HEK293 (cell line): ENCODE data around the gene TAF8.

Experiments
- FEZF1 ChIP-seq: fragments of 450-650 bp; formaldehyde crosslinking; IDR thresholded peaks from 2 replicates; pipeline ENCODE4 v1.5.1; 2016; ENCODE audit warnings: missing biosample characterization, missing genetic modification characterization
- GLIS1 ChIP-seq: fragments of 450-650 bp; formaldehyde crosslinking; IDR thresholded peaks from 2 replicates; pipeline ENCODE4 v1.5.1; 2016; ENCODE audit warnings: missing biosample characterization, missing genetic modification characterization
- HOXC10 ChIP-seq: sonication (generic); formaldehyde crosslinking; IDR thresholded peaks from 2 replicates; pipeline ENCODE4 v1.8.1; 2023; ENCODE audit warnings: mild to moderate bottlenecking, missing genetic modification reagents
- KLF1 ChIP-seq: fragments of 450-650 bp; formaldehyde crosslinking; IDR thresholded peaks from 2 replicates; pipeline ENCODE4 v1.5.1; 2016; ENCODE audit warnings: missing biosample characterization, missing genetic modification characterization
- KLF9 ChIP-seq: fragments of 450-650 bp; formaldehyde crosslinking; IDR thresholded peaks from 2 replicates; pipeline ENCODE4 v1.5.1; 2016; ENCODE audit warnings: missing biosample characterization, missing genetic modification characterization, low read depth
- MEIS1 ChIP-seq: sonication (generic); formaldehyde crosslinking; IDR thresholded peaks from 2 replicates; pipeline ENCODE4 v1.8.1; 2022; ENCODE audit warnings: missing genetic modification reagents, mild to moderate bottlenecking, borderline replicate concordance
- MZF1 ChIP-seq: fragments of 450-650 bp; formaldehyde crosslinking; IDR thresholded peaks from 2 replicates; pipeline ENCODE4 v1.5.1; 2017; ENCODE audit warnings: missing biosample characterization, missing genetic modification characterization, borderline replicate concordance
- SALL2 ChIP-seq: fragments of 450-650 bp; formaldehyde crosslinking; IDR thresholded peaks from 2 replicates; pipeline ENCODE4 v1.5.0; 2017; ENCODE audit warnings: missing biosample characterization, mild to moderate bottlenecking, missing genetic modification characterization, borderline replicate concordance
- SP2 ChIP-seq: fragments of 450-650 bp; formaldehyde crosslinking; IDR thresholded peaks from 2 replicates; pipeline ENCODE4 v1.5.1; 2016; ENCODE audit warnings: missing biosample characterization, missing genetic modification characterization
- WT1 ChIP-seq: fragments of 450-650 bp; formaldehyde crosslinking; IDR thresholded peaks from 2 replicates; pipeline ENCODE4 v1.5.1; 2016; ENCODE audit warnings: missing biosample characterization, missing genetic modification characterization
- ZBTB48 ChIP-seq: fragments of 450-650 bp; formaldehyde crosslinking; IDR thresholded peaks from 2 replicates; pipeline ENCODE4 v1.5.1; 2016; ENCODE audit warnings: missing biosample characterization, missing genetic modification characterization
- ZBTB7A ChIP-seq: fragments of 450-650 bp; formaldehyde crosslinking; IDR thresholded peaks from 2 replicates; pipeline ENCODE4 v1.5.1; 2016; ENCODE audit warnings: low read depth, missing biosample characterization, missing genetic modification characterization
- ZFHX2 ChIP-seq: fragments of 450-650 bp; formaldehyde crosslinking; conservative IDR thresholded peaks from 2 replicates; pipeline ENCODE4 v1.5.1; 2016; ENCODE audit warnings: missing biosample characterization, missing genetic modification characterization
- ZFP37 ChIP-seq: fragments of 450-650 bp; formaldehyde crosslinking; IDR thresholded peaks from 2 replicates; pipeline ENCODE4 v1.5.1; 2016; ENCODE audit warnings: missing biosample characterization, missing genetic modification characterization
- ZNF138 ChIP-seq: fragments of 450-650 bp; formaldehyde crosslinking; IDR thresholded peaks from 2 replicates; pipeline ENCODE4 v1.5.1; 2016; ENCODE audit warnings: missing biosample characterization, missing genetic modification characterization, borderline replicate concordance
- ZNF146 ChIP-seq: fragments of 450-650 bp; formaldehyde crosslinking; IDR thresholded peaks from 2 replicates; pipeline ENCODE4 v1.5.1; 2016; ENCODE audit warnings: missing biosample characterization, missing genetic modification characterization
- ZNF19 ChIP-seq: fragments of 450-650 bp; formaldehyde crosslinking; IDR thresholded peaks from 2 replicates; pipeline ENCODE4; 2016; ENCODE audit warnings: missing biosample characterization, missing genetic modification characterization, low read depth
- ZNF302 ChIP-seq: fragments of 450-650 bp; formaldehyde crosslinking; IDR thresholded peaks from 2 replicates; pipeline ENCODE4 v1.5.1; 2016; ENCODE audit warnings: missing biosample characterization, missing genetic modification characterization, low read depth
- ZNF426 ChIP-seq: fragments of 450-650 bp; formaldehyde crosslinking; IDR thresholded peaks from 2 replicates; pipeline ENCODE4 v1.5.1; 2017; ENCODE audit warnings: missing biosample characterization, missing genetic modification characterization, mild to moderate bottlenecking, inconsistent platforms, moderate library complexity
- ZNF433 ChIP-seq: fragments of 450-650 bp; formaldehyde crosslinking; IDR thresholded peaks from 2 replicates; pipeline ENCODE4 v1.5.1; 2016; ENCODE audit warnings: missing biosample characterization, missing genetic modification characterization, low read depth
- ZNF521 ChIP-seq: fragments of 450-650 bp; formaldehyde crosslinking; IDR thresholded peaks from 2 replicates; pipeline ENCODE4 v1.5.1; 2017; ENCODE audit warnings: missing biosample characterization, mild to moderate bottlenecking, missing genetic modification characterization
- ZNF548 ChIP-seq: fragments of 450-650 bp; formaldehyde crosslinking; IDR thresholded peaks from 2 replicates; pipeline ENCODE4 v1.5.1; 2016; ENCODE audit warnings: missing biosample characterization, missing genetic modification characterization
- ZNF555 ChIP-seq: fragments of 450-650 bp; formaldehyde crosslinking; conservative IDR thresholded peaks from 2 replicates; pipeline ENCODE4 v1.5.1; 2017; ENCODE audit warnings: missing biosample characterization, mild to moderate bottlenecking, missing genetic modification characterization, inconsistent platforms
- ZNF660 ChIP-seq: fragments of 450-650 bp; IDR thresholded peaks from 2 replicates; pipeline ENCODE4 v1.5.1; 2018; ENCODE audit warnings: missing biosample characterization, mild to moderate bottlenecking, missing genetic modification characterization
- ZNF664 ChIP-seq: fragments of 450-650 bp; formaldehyde crosslinking; IDR thresholded peaks from 2 replicates; pipeline ENCODE4 v1.5.1; 2016; ENCODE audit warnings: missing biosample characterization, missing genetic modification characterization
- ZNF76 ChIP-seq: fragments of 450-650 bp; formaldehyde crosslinking; IDR thresholded peaks from 2 replicates; pipeline ENCODE4; 2016; ENCODE audit warnings: low read depth, missing biosample characterization, missing genetic modification characterization, borderline replicate concordance
- TF ChIP-seq, protein P1 (sequence below): fragments of 450-650 bp; formaldehyde crosslinking; IDR thresholded peaks from 2 replicates; pipeline ENCODE4 v1.5.1; 2016; ENCODE audit warnings: missing biosample characterization, missing genetic modification characterization
- TF ChIP-seq, protein P2 (sequence below): fragments of 450-650 bp; formaldehyde crosslinking; conservative IDR thresholded peaks from 2 replicates; pipeline ENCODE4 v1.5.1; 2016; ENCODE audit warnings: low read depth, missing biosample characterization, missing genetic modification characterization
- TF ChIP-seq, protein P3 (sequence below): fragments of 450-650 bp; formaldehyde crosslinking; IDR thresholded peaks from 2 replicates; pipeline ENCODE4 v1.5.1; 2017; ENCODE audit warnings: missing biosample characterization, missing genetic modification characterization
- TF ChIP-seq, protein P4 (sequence below): fragments of 450-650 bp; formaldehyde crosslinking; IDR thresholded peaks from 2 replicates; pipeline ENCODE4 v1.5.1; 2016; ENCODE audit warnings: missing biosample characterization, missing genetic modification characterization
- TF ChIP-seq, protein P5 (sequence below): fragments of 450-650 bp; formaldehyde crosslinking; IDR thresholded peaks from 2 replicates; pipeline ENCODE4 v1.5.1; 2016; ENCODE audit warnings: missing biosample characterization, missing genetic modification characterization

Gene TAF8

DNA sequence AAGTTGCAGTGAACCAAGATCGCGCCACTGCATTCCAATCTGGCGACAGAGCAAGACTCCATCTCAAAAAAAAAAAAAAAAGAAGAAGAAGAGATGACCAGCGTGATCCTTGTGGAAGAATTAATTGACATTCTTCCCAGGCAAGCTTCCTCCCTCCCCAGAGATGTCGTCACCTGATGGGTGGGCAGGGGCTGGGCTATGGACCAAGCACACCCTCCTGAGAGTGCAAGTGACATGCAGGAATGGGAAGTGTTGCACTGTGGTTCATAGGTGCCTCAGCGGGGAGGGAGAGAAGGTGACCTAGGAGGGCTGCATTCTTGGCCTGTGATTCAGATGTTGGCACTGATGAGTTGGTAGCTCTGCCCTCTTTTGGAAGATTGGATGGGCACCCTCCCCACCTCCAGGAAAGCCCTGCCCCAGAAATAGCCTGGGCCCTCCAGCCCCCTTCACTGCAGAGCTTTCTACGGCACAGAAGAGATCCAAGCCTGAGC, 37.8 kb downstream of the TAF8 start (continued):
- TF ChIP-seq KLF9 (tag by site-specific recombination) = 0 out of 2 replicates have a peak, but pooled peaks have one; percentile 43
- TF ChIP-seq ZFHX2 (tag by site-specific recombination) = no peak
- TF ChIP-seq MEIS1 (CRISPR knock-in tag) = no peak
- no peak for TF ChIP-seq ZBTB7A (tag by site-specific recombination)
- TF ChIP-seq ZNF660 (tag by site-specific recombination) = no peak
- TF ChIP-seq, protein P1, sequence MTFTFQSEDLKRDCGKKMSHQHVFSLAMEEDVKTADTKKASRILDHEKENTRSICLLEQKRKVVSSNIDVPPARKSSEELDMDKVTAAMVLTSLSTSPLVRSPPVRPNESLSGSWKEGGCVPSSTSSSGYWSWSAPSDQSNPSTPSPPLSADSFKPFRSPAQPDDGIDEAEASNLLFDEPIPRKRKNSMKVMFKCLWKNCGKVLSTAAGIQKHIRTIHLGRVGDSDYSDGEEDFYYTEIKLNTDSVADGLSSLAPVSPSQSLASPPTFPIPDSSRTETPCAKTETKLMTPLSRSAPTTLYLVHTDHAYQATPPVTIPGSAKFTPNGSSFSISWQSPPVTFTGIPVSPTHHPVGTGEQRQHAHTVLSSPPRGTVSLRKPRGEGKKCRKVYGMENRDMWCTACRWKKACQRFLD = no peak
- TF ChIP-seq ZNF302 (tag by site-specific recombination) = no peak
- TF ChIP-seq SALL2 (tag by site-specific recombination) = no peak
- no peak for TF ChIP-seq ZBTB48 (tag by site-specific recombination)
- TF ChIP-seq, protein P2, sequence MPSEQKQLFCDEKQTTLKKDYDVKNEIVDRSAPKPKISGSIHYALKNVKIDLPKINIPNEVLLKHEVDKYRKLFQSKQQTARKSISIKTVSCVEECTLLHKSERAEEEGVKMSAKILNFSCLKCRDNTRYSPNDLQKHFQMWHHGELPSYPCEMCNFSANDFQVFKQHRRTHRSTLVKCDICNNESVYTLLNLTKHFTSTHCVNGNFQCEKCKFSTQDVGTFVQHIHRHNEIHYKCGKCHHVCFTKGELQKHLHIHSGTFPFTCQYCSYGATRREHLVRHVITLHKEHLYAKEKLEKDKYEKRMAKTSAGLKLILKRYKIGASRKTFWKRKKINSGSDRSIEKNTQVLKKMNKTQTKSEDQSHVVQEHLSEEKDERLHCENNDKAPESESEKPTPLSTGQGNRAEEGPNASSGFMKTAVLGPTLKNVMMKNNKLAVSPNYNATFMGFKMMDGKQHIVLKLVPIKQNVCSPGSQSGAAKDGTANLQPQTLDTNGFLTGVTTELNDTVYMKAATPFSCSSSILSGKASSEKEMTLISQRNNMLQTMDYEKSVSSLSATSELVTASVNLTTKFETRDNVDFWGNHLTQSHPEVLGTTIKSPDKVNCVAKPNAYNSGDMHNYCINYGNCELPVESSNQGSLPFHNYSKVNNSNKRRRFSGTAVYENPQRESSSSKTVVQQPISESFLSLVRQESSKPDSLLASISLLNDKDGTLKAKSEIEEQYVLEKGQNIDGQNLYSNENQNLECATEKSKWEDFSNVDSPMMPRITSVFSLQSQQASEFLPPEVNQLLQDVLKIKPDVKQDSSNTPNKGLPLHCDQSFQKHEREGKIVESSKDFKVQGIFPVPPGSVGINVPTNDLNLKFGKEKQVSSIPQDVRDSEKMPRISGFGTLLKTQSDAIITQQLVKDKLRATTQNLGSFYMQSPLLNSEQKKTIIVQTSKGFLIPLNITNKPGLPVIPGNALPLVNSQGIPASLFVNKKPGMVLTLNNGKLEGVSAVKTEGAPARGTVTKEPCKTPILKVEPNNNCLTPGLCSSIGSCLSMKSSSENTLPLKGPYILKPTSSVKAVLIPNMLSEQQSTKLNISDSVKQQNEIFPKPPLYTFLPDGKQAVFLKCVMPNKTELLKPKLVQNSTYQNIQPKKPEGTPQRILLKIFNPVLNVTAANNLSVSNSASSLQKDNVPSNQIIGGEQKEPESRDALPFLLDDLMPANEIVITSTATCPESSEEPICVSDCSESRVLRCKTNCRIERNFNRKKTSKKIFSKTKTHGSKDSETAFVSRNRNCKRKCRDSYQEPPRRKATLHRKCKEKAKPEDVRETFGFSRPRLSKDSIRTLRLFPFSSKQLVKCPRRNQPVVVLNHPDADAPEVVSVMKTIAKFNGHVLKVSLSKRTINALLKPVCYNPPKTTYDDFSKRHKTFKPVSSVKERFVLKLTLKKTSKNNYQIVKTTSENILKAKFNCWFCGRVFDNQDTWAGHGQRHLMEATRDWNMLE = no peak
- TF ChIP-seq, protein P3, sequence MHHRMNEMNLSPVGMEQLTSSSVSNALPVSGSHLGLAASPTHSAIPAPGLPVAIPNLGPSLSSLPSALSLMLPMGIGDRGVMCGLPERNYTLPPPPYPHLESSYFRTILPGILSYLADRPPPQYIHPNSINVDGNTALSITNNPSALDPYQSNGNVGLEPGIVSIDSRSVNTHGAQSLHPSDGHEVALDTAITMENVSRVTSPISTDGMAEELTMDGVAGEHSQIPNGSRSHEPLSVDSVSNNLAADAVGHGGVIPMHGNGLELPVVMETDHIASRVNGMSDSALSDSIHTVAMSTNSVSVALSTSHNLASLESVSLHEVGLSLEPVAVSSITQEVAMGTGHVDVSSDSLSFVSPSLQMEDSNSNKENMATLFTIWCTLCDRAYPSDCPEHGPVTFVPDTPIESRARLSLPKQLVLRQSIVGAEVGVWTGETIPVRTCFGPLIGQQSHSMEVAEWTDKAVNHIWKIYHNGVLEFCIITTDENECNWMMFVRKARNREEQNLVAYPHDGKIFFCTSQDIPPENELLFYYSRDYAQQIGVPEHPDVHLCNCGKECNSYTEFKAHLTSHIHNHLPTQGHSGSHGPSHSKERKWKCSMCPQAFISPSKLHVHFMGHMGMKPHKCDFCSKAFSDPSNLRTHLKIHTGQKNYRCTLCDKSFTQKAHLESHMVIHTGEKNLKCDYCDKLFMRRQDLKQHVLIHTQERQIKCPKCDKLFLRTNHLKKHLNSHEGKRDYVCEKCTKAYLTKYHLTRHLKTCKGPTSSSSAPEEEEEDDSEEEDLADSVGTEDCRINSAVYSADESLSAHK (tag by site-specific recombination) = no peak
- TF ChIP-seq WT1 (tag by site-specific recombination) = 0 out of 2 replicates have a peak, but pooled peaks have one; percentile 48
- TF ChIP-seq SP2 (tag by site-specific recombination) = no peak
- TF ChIP-seq, protein P4, sequence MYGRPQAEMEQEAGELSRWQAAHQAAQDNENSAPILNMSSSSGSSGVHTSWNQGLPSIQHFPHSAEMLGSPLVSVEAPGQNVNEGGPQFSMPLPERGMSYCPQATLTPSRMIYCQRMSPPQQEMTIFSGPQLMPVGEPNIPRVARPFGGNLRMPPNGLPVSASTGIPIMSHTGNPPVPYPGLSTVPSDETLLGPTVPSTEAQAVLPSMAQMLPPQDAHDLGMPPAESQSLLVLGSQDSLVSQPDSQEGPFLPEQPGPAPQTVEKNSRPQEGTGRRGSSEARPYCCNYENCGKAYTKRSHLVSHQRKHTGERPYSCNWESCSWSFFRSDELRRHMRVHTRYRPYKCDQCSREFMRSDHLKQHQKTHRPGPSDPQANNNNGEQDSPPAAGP = 0 out of 2 replicates have a peak, but pooled peaks have one; percentile 57
- TF ChIP-seq ZNF138 = no peak
- TF ChIP-seq ZNF433 (tag by site-specific recombination) = no peak
- TF ChIP-seq HOXC10 (CRISPR knock-in tag) = no peak
- no peak for TF ChIP-seq ZNF76
- TF ChIP-seq, protein P5, sequence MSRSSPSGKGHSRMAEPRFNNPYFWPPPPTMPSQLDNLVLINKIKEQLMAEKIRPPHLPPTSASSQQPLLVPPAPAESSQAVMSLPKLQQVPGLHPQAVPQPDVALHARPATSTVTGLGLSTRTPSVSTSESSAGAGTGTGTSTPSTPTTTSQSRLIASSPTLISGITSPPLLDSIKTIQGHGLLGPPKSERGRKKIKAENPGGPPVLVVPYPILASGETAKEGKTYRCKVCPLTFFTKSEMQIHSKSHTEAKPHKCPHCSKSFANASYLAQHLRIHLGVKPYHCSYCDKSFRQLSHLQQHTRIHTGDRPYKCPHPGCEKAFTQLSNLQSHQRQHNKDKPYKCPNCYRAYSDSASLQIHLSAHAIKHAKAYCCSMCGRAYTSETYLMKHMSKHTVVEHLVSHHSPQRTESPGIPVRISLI (tag by site-specific recombination) = no peak
- no peak for TF ChIP-seq ZNF146 (tag by site-specific recombination)
- peak; percentile 25; the same call in 1 of the 2 replicates for TF ChIP-seq GLIS1 (tag by site-specific recombination)
- TF ChIP-seq MZF1 (tag by site-specific recombination) = no peak
- TF ChIP-seq ZNF19 (tag by site-specific recombination) = no peak
- TF ChIP-seq ZNF548 (tag by site-specific recombination) = no peak
- TF ChIP-seq ZFP37 (tag by site-specific recombination) = no peak
- no peak for TF ChIP-seq ZNF555 (tag by site-specific recombination)
- no peak for TF ChIP-seq ZNF664
- no peak for TF ChIP-seq FEZF1 (tag by site-specific recombination)
- no peak for TF ChIP-seq ZNF521 (tag by site-specific recombination)
- TF ChIP-seq ZNF426 = no peak
- TF ChIP-seq KLF1 (tag by site-specific recombination) = no peak
